Measurements from ENCODE around the gene MARCO.

The MARCO gene

DNA sequence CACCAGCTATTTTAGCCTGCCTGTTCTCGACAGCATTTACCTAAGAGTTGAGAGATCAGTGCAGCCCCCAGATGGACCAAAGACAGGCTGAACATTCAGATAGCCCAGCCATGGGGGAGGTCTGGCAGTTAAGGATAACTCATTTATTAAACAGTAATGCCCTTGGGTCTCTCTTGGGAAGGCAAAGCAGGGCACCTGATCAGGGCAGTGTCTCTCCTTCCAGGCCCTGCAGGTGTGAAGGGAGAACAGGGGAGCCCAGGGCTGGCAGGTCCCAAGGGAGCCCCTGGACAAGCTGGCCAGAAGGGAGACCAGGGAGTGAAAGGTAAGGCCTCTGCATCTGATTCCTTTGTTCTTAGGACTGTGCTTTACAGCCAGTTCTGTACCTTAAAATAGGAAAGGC is 49.6 kb downstream of the MARCO start:
- no peak overlapping the region for H3K4me2 ChIP-seq
- H3K4me3 ChIP-seq (IDR thresholded peaks at IDR 0.05; ENCODE audit: insufficient read depth, low read depth, low read length): no peak overlapping the region
- H3K27ac ChIP-seq: no peak overlapping the region
- no peaks in the 10 kb centered on the region for H3K36me3 ChIP-seq (ENCODE audit: insufficient read depth)
- H3K27me3 ChIP-seq (ENCODE audit: insufficient read depth, low read depth): no peaks in the 10 kb centered on the region
- H3K4me1 ChIP-seq (ENCODE audit: low read depth, poor library complexity, severe bottlenecking): no peaks in the 10 kb centered on the region
- TF ChIP-seq, protein P1, sequence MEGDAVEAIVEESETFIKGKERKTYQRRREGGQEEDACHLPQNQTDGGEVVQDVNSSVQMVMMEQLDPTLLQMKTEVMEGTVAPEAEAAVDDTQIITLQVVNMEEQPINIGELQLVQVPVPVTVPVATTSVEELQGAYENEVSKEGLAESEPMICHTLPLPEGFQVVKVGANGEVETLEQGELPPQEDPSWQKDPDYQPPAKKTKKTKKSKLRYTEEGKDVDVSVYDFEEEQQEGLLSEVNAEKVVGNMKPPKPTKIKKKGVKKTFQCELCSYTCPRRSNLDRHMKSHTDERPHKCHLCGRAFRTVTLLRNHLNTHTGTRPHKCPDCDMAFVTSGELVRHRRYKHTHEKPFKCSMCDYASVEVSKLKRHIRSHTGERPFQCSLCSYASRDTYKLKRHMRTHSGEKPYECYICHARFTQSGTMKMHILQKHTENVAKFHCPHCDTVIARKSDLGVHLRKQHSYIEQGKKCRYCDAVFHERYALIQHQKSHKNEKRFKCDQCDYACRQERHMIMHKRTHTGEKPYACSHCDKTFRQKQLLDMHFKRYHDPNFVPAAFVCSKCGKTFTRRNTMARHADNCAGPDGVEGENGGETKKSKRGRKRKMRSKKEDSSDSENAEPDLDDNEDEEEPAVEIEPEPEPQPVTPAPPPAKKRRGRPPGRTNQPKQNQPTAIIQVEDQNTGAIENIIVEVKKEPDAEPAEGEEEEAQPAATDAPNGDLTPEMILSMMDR (conservative IDR thresholded peaks at IDR 0.05; ENCODE audit: low read depth, low read length): no peak
- H3K79me2 ChIP-seq (ENCODE audit: insufficient read depth, low read depth): no peaks in the 10 kb centered on the region
- no peak overlapping the region for H2AFZ ChIP-seq (ENCODE audit: low read depth)
- H4K20me1 ChIP-seq (ENCODE audit: insufficient read depth): no peaks in the 10 kb centered on the region
- no peak overlapping the region for H3K9ac ChIP-seq

DNA sequence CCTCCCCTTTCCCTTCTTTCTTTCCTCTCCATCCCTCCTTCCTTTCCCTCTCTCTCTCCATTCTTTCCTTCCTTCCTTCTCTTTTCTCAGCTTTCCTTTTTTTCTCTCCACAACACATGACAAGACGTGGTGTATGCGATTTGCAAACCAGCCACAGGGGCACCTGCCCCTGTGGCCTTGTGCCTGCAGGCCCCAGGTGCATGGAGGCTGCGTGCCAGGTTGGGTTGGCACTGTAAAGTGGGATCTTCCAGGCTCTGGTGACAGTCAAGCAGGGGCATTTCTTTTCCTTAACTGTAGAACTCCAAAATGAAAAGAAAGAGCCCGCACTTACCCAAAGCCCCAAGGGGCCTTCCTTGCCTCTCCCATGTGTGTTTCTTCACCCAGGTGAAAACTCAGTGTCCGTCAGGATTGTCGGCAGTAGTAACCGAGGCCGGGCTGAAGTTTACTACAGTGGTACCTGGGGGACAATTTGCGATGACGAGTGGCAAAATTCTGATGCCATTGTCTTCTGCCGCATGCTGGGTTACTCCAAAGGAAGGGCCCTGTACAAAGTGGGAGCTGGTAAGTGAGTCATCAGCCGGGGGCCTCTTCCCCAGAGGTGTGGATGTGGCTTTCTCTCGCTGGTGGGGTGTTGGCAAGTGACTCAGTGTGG is 50.9 kb downstream of the MARCO start:
- TF ChIP-seq, protein P1 (conservative IDR thresholded peaks at IDR 0.05; ENCODE audit: low read depth, low read length): no peak
- Histone ChIP-seq H2AFZ (ENCODE audit: low read depth) (no peak overlapping the region), H3K27ac (no peak overlapping the region), H3K9ac (no peak overlapping the region), H4K20me1 (ENCODE audit: insufficient read depth) (no peaks in the 10 kb centered on the region), H3K4me3 (IDR thresholded peaks at IDR 0.05; ENCODE audit: insufficient read depth, low read depth, low read length) (no peak overlapping the region), H3K79me2 (ENCODE audit: insufficient read depth, low read depth) (no peaks in the 10 kb centered on the region), H3K36me3 (ENCODE audit: insufficient read depth) (no peaks in the 10 kb centered on the region), H3K27me3 (ENCODE audit: insufficient read depth, low read depth) (no peaks in the 10 kb centered on the region), H3K4me1 (ENCODE audit: low read depth, poor library complexity, severe bottlenecking) (no peaks in the 10 kb centered on the region), H3K4me2 (no peak overlapping the region)

DNA sequence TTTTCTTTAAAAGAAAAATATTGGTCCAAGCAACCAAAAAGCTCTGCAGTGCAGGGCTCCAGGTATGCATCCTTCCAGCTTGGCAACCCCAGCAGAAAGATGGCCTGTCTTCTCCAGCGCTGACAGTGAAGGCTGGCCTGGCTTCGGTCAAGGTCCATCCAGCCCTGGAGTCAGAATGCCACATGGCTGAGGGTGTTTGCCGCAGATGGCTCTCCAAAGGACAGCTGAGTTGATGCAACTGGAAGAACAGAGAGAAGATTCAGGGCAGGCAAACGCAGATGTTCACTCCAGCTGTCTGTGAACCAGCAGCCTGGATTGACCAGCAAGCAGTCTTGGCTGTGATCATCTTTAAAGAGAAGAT is 51.4 kb downstream of the MARCO start:
- TF ChIP-seq, protein P1 (conservative IDR thresholded peaks at IDR 0.05; ENCODE audit: low read depth, low read length): no peak
- Histone ChIP-seq H3K4me3 (IDR thresholded peaks at IDR 0.05; ENCODE audit: insufficient read depth, low read depth, low read length) (no peak overlapping the region), H3K9ac (no peak overlapping the region), H2AFZ (ENCODE audit: low read depth) (no peak overlapping the region), H3K4me2 (no peak overlapping the region), H3K4me1 (ENCODE audit: low read depth, poor library complexity, severe bottlenecking) (no peaks in the 10 kb centered on the region), H3K36me3 (ENCODE audit: insufficient read depth) (no peaks in the 10 kb centered on the region), H4K20me1 (ENCODE audit: insufficient read depth) (no peaks in the 10 kb centered on the region), H3K27me3 (ENCODE audit: insufficient read depth, low read depth) (no peaks in the 10 kb centered on the region), H3K79me2 (ENCODE audit: insufficient read depth, low read depth) (no peaks in the 10 kb centered on the region), H3K27ac (no peak overlapping the region)

DNA sequence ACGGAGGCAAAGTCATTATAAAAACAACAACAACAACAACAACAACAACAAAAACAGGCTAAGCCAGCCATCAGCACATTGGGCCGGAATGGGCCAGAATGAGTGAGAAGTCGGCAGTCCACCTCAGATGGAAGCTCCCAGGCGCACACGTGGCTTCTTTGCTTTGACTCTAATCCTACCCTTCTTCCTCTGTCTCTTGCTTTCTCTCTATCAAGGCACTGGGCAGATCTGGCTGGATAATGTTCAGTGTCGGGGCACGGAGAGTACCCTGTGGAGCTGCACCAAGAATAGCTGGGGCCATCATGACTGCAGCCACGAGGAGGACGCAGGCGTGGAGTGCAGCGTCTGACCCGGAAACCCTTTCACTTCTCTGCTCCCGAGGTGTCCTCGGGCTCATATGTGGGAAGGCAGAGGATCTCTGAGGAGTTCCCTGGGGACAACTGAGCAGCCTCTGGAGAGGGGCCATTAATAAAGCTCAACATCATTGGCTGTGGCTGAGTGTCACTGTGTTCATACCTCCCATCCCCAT is 52.2 kb downstream of the MARCO start:
- no peak overlapping the region for H3K9ac ChIP-seq
- no peak overlapping the region for H3K4me2 ChIP-seq
- H3K4me3 ChIP-seq (IDR thresholded peaks at IDR 0.05; ENCODE audit: insufficient read depth, low read depth, low read length): no peak overlapping the region
- H3K4me1 ChIP-seq (ENCODE audit: low read depth, poor library complexity, severe bottlenecking): no peaks in the 10 kb centered on the region
- H2AFZ ChIP-seq (ENCODE audit: low read depth): no peak overlapping the region
- TF ChIP-seq, protein P1 (conservative IDR thresholded peaks at IDR 0.05; ENCODE audit: low read depth, low read length): no peak
- no peaks in the 10 kb centered on the region for H3K27me3 ChIP-seq (ENCODE audit: insufficient read depth, low read depth)
- H3K79me2 ChIP-seq (ENCODE audit: insufficient read depth, low read depth): no peaks in the 10 kb centered on the region
- no peaks in the 10 kb centered on the region for H3K36me3 ChIP-seq (ENCODE audit: insufficient read depth)
- no peak overlapping the region for H3K27ac ChIP-seq
- H4K20me1 ChIP-seq (ENCODE audit: insufficient read depth): no peaks in the 10 kb centered on the region

Data from KMS-11 (cell line).